Stimulated activated naive CD4-positive, alpha-beta T cell treated with Interleukin-2 at 50 U/mL for 16 hours (primary cell): ENCODE measurements around the gene WTIP.
"Not testable (repeated sequence)": the region's sequence is repeated elsewhere in the genome, so short reads cannot be mapped to it uniquely, and the experiment has no call there.

Experiments used
- DNase-seq: peaks from one replicate; lab custom pipeline; 2025; lab: John Stamatoyannopoulos, UW

Gene WTIP

GRCh38 chr19:34480971-34481841 lies at the start of gene WTIP:
WTIP (plus strand) TSS chr19:34481758; CDS start chr19:34481975, 217 bp downstream.
- no peak for DNase-seq

GRCh38 chr19:34432797-34433196 lies 48.8 kb upstream of the WTIP start:
- no peak for DNase-seq

- no peak for DNase-seq
Observed at GRCh38 chr19:34436716-34437115, 44.8 kb upstream of the WTIP start.

DNA sequence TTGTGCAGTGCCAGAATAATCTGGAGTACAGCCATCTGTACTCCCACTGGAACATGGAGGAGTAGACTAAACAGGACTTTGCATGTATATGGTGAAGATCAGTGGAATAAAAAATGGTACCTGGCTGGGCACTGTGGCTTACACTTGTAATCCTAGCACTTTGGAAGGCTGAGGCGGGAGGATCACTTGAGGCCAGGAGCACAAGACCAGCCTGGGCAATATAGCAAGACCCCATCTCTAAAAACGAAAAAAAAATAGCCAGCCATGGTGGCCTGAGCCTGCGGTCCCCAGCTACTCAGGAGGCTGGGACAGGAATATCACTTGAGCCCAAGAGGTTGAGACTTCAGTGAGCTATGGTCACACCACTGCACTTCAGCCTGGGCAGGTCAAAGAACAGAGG lies 33.4 kb upstream of the WTIP start:
- no peak for DNase-seq

GRCh38 chr19:34452723-34453122 lies 28.8 kb upstream of the WTIP start:
- DNase-seq, result no peak

DNA sequence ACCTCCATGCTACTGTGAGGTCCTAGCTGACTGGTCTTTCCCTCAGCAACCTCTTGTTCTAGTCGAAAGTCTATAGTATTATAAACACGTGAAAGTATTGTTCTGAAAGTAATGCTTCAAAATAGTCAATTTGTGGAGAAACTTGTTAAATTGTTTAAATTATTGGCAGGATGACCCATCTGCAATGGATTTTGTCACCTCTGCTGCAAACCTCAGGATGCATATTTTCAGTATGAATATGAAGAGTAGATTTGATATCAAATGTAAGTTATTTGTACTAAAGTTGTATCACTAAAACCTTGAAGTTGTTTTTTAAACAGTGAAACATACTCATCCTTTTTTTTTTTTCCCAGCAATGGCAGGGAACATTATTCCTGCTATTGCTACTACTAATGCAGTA lies 27.5 kb upstream of the WTIP start:
- no peak for DNase-seq

GRCh38 chr19:34454685-34455084 lies 26.9 kb upstream of the WTIP start:
- DNase-seq, result no peak

DNA sequence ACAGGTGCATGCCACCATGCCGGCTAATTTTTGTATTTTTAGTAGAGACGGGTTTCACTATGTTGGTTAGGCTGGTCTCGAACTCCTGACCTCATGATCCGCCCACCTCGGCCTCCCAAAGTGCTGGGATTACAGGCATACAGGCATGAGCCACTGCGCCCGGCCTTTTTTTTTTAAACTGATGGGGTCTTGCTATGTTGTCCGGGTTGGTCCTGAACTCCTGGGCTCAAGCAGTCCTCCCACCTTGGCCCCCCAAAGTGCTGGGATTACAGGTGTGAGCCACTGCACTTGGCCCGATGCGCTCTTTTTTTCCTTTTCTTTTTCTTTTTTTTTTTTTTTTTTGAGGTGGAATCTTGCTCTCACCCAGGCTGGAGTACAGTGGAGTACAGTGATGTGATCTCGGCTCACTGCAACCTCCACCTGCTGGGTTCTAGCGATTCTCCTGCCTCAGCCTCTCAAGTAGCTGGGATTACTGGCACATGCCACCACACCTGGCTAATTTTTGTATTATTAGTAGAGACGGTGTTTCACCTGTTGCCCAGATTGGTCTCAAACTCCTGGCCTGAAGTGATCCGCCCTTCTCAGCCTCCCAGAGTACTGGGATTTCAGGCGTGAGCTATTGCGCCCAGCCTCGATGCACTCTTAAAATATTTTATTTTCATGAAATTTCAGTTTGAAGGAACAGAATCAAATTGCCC lies 25.6 kb upstream of the WTIP start:
- not testable (repeated sequence) for DNase-seq

DNA sequence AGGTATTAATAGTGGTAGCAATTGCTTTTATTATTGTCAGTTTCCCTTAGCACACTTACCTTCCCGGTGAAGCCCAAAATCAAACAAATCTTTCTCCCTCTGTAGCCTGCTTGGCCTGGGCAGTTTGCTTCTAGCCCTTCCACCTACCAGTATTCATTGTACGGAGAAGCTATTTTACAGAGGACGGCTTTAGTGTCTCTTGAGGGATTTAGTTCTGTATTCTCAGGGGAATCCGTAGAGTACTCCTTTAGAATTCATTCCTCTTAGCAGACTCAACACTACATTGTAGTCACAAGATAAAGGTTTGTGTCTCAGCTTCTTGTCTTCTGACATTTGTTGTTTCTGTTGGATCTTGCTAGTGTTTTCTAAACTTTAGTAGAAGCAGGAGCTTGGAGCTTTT lies 24.1 kb upstream of the WTIP start:
- DNase-seq, result no peak

GRCh38 chr19:34458677-34459076 lies 22.9 kb upstream of the WTIP start:
- DNase-seq, result no peak

DNA sequence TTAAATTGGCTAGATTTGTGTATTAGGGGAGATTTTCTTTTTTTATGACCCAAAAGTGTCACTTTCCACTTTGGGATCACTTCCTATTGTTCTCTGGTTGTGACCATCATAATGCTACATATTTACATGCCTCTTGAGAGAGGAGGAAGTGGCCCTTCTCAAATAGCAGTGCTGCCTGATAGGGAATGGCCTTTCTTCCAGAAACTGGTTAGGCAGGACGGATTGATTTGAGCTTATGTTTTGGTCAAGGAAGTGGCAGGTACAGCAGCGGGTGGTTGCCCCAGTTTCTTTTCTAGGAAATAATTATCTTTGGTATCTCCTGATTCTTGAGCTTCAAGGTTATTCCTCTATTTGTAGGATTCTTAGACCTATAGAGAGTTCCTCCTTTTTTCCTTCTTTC lies 21.9 kb upstream of the WTIP start:
- DNase-seq, result no peak

- no peak for DNase-seq
Observed at GRCh38 chr19:34461375-34462100, 20.0 kb upstream of the WTIP start.

- not testable (repeated sequence) for DNase-seq
Observed at GRCh38 chr19:34464785-34465184, 16.8 kb upstream of the WTIP start.

GRCh38 chr19:34468409-34468808 lies 13.1 kb upstream of the WTIP start:
- no peak for DNase-seq

GRCh38 chr19:34469026-34469425 lies 12.5 kb upstream of the WTIP start:
- not testable (repeated sequence) for DNase-seq

- no peak for DNase-seq
Observed at GRCh38 chr19:34471906-34472700, 9.5 kb upstream of the WTIP start.

DNA sequence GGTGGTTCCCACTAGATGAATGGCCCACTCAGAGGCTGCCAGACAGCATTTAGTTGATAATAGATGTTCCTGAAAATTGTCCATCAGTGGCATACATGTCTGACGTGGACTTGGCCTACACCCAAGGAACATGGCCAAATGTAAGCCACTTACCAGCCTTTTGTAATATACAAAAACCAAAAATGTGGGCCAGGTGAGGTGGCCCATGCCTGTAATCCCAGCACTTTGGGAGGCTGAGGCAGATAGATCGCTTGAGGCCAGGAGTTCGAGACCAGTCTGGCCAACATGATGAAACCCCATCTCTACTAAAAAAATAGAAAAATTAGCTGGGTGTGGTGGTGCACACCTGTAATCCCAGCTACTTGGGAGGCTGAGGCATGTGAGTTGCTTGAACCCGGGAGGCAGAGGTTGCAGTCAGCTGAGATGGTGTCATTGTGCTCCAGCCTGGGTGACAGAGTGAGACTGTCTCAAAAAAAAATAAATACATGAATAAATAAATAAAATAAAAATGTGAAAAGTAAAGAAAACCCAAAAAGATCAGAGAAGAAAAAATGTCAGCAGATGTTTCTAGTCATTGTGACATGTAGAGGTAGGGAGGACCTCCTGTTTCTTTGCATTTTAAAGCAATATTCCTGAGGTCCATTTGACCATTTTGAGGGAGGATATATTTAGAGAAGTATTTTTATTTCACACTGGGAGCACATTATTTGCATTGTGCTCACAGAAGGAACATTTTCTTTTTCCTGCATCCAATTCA lies 7.1 kb upstream of the WTIP start:
- no peak for DNase-seq

DNA sequence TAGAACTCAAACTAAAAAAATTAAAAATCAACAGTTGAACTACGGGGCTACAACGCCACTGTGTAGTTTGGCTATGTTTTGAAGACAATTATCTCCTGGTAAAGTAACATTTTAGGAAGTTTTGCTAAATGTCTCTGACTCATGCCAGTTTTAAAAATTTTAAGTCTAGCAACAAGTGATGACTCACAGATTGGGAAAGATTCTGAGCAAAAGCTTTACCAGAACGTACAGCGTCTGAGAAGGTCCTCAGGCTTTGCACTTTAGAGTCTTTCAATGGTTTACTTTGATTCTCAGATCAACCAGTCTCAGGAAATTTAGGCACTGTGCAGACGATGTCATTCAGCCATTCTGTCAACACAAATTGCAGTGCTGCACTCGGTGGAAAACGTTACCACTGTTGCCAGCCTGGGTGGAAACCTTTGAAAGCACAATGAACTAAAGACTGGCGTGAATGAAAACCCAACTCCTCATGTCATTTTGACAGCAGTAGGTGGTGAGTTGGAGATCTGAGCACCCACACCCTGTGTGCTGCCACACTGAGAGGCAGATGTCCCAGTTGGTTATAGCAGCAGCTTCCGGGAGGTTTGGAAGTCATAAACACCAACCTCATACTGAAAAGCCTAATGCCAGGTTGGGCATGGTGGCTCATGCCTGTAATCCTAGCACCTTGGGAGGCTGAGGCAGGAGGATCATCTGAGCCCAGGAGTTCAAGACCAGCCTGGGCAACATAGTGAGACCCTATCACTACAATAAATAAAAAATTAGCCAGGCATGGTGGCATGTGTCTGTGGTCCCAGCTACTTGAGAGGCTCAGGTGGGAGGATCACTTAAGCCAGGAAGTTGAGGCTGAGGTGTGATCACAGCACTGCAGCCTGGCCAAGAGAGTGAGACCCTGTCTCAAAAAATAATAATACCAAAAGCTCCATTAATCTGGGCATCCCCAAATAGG lies 6.3 kb upstream of the WTIP start:
- no peak for DNase-seq

DNA sequence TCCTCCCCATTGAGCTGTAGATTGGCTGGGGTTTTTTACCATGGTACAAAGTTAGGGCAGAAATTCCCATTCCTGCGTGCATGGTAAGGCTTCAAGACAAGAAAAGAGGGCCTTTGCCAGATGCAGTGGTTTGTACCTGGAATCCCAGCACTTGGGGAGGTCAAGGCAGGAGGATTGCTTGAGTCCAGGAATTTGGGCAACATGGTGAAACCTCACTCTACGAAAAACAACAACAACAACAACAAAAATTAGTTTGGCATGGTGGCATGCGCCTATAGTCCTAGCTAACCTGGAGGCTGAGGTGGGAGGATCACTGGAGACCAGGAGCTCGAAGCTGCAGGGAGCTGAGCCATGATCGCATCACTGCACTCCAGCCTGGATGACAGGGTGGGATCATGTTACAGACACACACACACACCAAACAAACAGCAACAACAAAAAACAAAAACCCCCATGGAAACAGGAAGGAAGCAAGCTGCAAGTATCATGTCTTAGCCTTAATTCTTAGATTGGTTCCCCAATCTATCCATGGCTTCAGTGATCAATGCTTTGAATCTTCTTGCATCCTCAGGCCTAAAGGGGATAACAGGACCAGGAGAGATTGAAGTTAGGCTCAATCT lies 5.5 kb upstream of the WTIP start:
- no peak for DNase-seq
